ENCODE results near the gene LENG8. TPM values are rescaled to one million over a fixed set of nuclear protein-coding genes. Genes with fewer than 3 reads are reported as not detected.
A peak's percentile ranks its signal among the peaks of the same experiment; 100 is the strongest.

Gene LENG8
- total RNA-seq, 1 donor from 2014 or later, result 41.0 TPM

GRCh38 chr19:54424201-54424600 is 24.8 kb upstream of the LENG8 start:
- DNase-seq, result no peak

- no peak for DNase-seq
Observed at GRCh38 chr19:54424660-54425381, 24.2 kb upstream of the LENG8 start.

GRCh38 chr19:54425382-54425723 is 23.6 kb upstream of the LENG8 start:
- DNase-seq, result no peak

GRCh38 chr19:54426291-54426931 is 22.6 kb upstream of the LENG8 start:
- DNase-seq, result no peak

- no peak for DNase-seq
Observed at GRCh38 chr19:54427586-54427985, 21.4 kb upstream of the LENG8 start.

- no peak for DNase-seq
Observed at GRCh38 chr19:54428323-54429175, 20.4 kb upstream of the LENG8 start.

- DNase-seq, result no peak
Observed at GRCh38 chr19:54429176-54429495, 19.9 kb upstream of the LENG8 start.

GRCh38 chr19:54429545-54430227 is 19.3 kb upstream of the LENG8 start:
- DNase-seq, result no peak

- peak; percentile 49 for DNase-seq
Observed at GRCh38 chr19:54430306-54431254, 18.4 kb upstream of the LENG8 start.

GRCh38 chr19:54431255-54431838 is 17.7 kb upstream of the LENG8 start:
- DNase-seq, result no peak

- no peak for DNase-seq
Observed at GRCh38 chr19:54432144-54432738, 16.8 kb upstream of the LENG8 start.

GRCh38 chr19:54433697-54434096 is 15.3 kb upstream of the LENG8 start:
- no peak for DNase-seq

GRCh38 chr19:54434112-54434872 is 14.7 kb upstream of the LENG8 start:
- DNase-seq, result no peak

- no peak for DNase-seq
Observed at GRCh38 chr19:54434873-54435214, 14.2 kb upstream of the LENG8 start.

GRCh38 chr19:54435551-54436016 is 13.4 kb upstream of the LENG8 start:
- DNase-seq, result no peak

- no peak for DNase-seq
Observed at GRCh38 chr19:54436031-54436523, 12.9 kb upstream of the LENG8 start.

GRCh38 chr19:54436628-54437252 is 12.3 kb upstream of the LENG8 start:
- DNase-seq, result no peak

- DNase-seq, result peak; percentile 69
Observed at GRCh38 chr19:54439174-54439851, 9.7 kb upstream of the LENG8 start.

- no peak for DNase-seq
Observed at GRCh38 chr19:54440641-54441040, 8.4 kb upstream of the LENG8 start.
